Heart left ventricle (tissue), 16 donors: ENCODE data around the gene SPATA31D1. TPM values are rescaled to one million over a fixed set of nuclear protein-coding genes. Genes with fewer than 3 reads are reported as not detected.

Experiments
- ATAC-seq, 4 donors: fragments of 200-7000 bp; cut with Tn5 transposase; one replicate each; pipeline ENCODE4 v1.9.1; 2020 to 2022; ENCODE audit warnings: moderate library complexity in 4 of 4, mild to moderate bottlenecking in 3 of 4, moderate number of reproducible peaks in 1 of 4
- DNase-seq, 5 donors: peaks; one replicate each; pipeline ENCODE4 v3.0.0-alpha.2; 2020
- H3K27ac ChIP-seq, 12 donors: fragments of 200-600 bp; sonication (generic) in 4 of 12; one replicate each; pipeline versions ENCODE4 v1.5.0 to v1.8.0; 2016 to 2022; ENCODE audit warnings: mild to moderate bottlenecking in 2 of 12
- H3K27me3 ChIP-seq, 9 donors: fragments of 200-600 bp; sonication (generic) in 2 of 9; one replicate each; pipeline versions ENCODE4 v1.5.1 to v1.8.0; 2016 to 2022; ENCODE audit warnings: mild to moderate bottlenecking in 3 of 9
- H3K36me3 ChIP-seq, 9 donors: fragments of 200-600 bp; sonication (generic) in 2 of 9; one replicate each; pipeline versions ENCODE4 v1.5.0 to v1.8.0; 2018 to 2022; ENCODE audit warnings: mild to moderate bottlenecking in 2 of 9
- H3K4me1 ChIP-seq, 12 donors: fragments of 200-600 bp; sonication (generic) in 4 of 12; one replicate each; pipeline versions ENCODE4 v1.5.0 to v1.8.0; 2016 to 2022; ENCODE audit warnings: mild to moderate bottlenecking in 3 of 12
- H3K4me3 ChIP-seq, 12 donors: fragments of 200-600 bp; sonication (generic) in 4 of 12; one replicate each; pipeline versions ENCODE4 v1.5.0 to v1.8.0; 2017 to 2022; ENCODE audit warnings: mild to moderate bottlenecking in 9 of 12, moderate library complexity in 4 of 12
- H3K9me3 ChIP-seq, 12 donors: fragments of 200-600 bp; sonication (generic) in 4 of 12; one replicate each; pipeline versions ENCODE4 v1.5.0 to v1.8.0; 2016 to 2022; ENCODE audit warnings: mild to moderate bottlenecking in 1 of 12
- CTCF ChIP-seq, 12 donors: fragments of 200-600 bp; sonication (generic) in 4 of 12; IDR thresholded peaks; one replicate each; pipeline versions ENCODE4 v1.5.0 to v1.8.0; 2018 to 2022; ENCODE audit warnings: antibody characterized with exemption in 12 of 12, mild to moderate bottlenecking in 5 of 12
- POLR2A ChIP-seq, 2 donors: fragments of 450-650 bp; IDR thresholded peaks; one replicate each; pipeline ENCODE4 v1.6.1; 2017; ENCODE audit warnings: antibody characterized with exemption in 2 of 2, mild to moderate bottlenecking in 2 of 2, moderate library complexity in 2 of 2
- whole genome bisulfite sequencing, 4 donors: extraction: QIAGEN DNeasy Blood & Tissue Kit in 2 of 4; methylation state at CpG; one replicate each; pipeline versions ENCODE4 v1.1.5 to v1.1.7; 2013 to 2018; 5-methylcytosine and 5-hydroxymethylcytosine counted together
- intact Hi-C, 10 donors: fragments of 100-400 bp; cut with DNase I; formaldehyde crosslinking; loops; one replicate each; pipeline versions ENCODE4 v1.11.1 to v1.14.2; 2022
- polyA plus RNA-seq, 2 donors: library from polyadenylated mRNA; stranded (reverse); fragments of 200-250 nt; gene quantifications; one replicate each; pipeline ENCODE4 v1.2.3, GENCODE V29; 2013
- total RNA-seq, 9 donors: library from RNA; depleted of rRNA in 2 of 9; stranded (reverse); fragments of >200 nt in 2 of 9; fragmentation: NEBNext Ultra II Directional in 3 of 9; extraction: Animal tissue kit (Norgen Biotek cat#: 25700) in 3 of 9; gene quantifications; one replicate each; pipeline versions ENCODE4 v1.1.0 to v1.2.4, GENCODE V29; 2016 to 2023
- donor health status: ischemic (EF 13 %, LVEDD 7.1; RV severe dilation, severe dysfunction).
- donor health status: healthy with polysubstance abuse.
- donor health status: DM: no; HTN: yes; CAD: no.
- donor health status: DM: no; HTN: no; CAD: no.
- donor health status: ischemic (EF 25% LVEDD 6.9; RV normal size, moderate dysfunction).
- donor health status: ischemic (EF 25% LVEDD 5.7; RV mildly dilated, moderate dysfunction).
- donor health status: healthy.
- donor health status: DM: yes; HTN: yes; CAD: no.
- donor health status: ischemic (EF 35%, LVEDD 5.7; RV mildly dilated, moderate dysfunction).
- donor health status: nonischemic (EF 11% LVEDD 7.7; RV severe dilation, severe dysfunction).
- donor health status: DM: yes; HTN: yes; CAD: no.
- donor health status: PGD.
- donor health status: ischemic (EF 29% LVEDD 5.4; RV normal size, mild dysfunction).
- donor health status: nonischemic (EF 23%, LVEDD 6.1; RV moderate dilation, normal function).

Gene SPATA31D1
- total and polyA plus RNA-seq, 11 donors = 0.07 TPM; not detected in 10

GRCh38 chr9:81974764-81975163 lies 13.8 kb upstream of the SPATA31D1 start:
- Histone ChIP-seq H3K27ac (no peak overlapping the region), H3K4me3 (no peak overlapping the region), H3K4me1 (no peaks in the 10 kb centered on the region), H3K27me3 (no peaks in the 10 kb centered on the region), H3K36me3 (no peaks in the 10 kb centered on the region), H3K9me3 (peaks cover 0 to 13% (median 0%) of the 10 kb centered on the region in 12 donors)
- no peak for DNase-seq
- 67 to 82% (median 73%) methylated on average over 5 of the region's 5 CpGs for WGBS, 4 donors
- intact Hi-C loops = no loop called here
- ATAC-seq = peak in 2 of 4 donors; percentile 58 to 83
- TF ChIP-seq CTCF (IDR thresholded peaks at IDR 0.05) (no peak), POLR2A (IDR thresholded peaks at IDR 0.05) (no peak)

GRCh38 chr9:81976351-81976750 lies 12.2 kb upstream of the SPATA31D1 start:
- H3K36me3 ChIP-seq = no peaks in the 10 kb centered on the region
- no peaks in the 10 kb centered on the region for H3K27me3 ChIP-seq
- TF ChIP-seq CTCF (IDR thresholded peaks at IDR 0.05) = no peak
- no peak for TF ChIP-seq POLR2A (IDR thresholded peaks at IDR 0.05)
- no peaks in the 10 kb centered on the region for H3K4me1 ChIP-seq
- WGBS, 4 donors = 82 to 85% (median 83%) methylated on average over 11 of the region's 11 CpGs
- intact Hi-C loops = no loop called here
- DNase-seq = no peak
- H3K9me3 ChIP-seq = peaks cover 0 to 13% (median 0%) of the 10 kb centered on the region in 12 donors
- no peak overlapping the region for H3K27ac ChIP-seq
- no peak for ATAC-seq
- H3K4me3 ChIP-seq = no peak overlapping the region

GRCh38 chr9:81979196-81979595 lies 9.4 kb upstream of the SPATA31D1 start:
- 67 to 71% (median 70%) methylated on average over 2 of the region's 2 CpGs for WGBS, 4 donors
- no peak for ATAC-seq
- H3K4me3 ChIP-seq = no peak overlapping the region

GRCh38 chr9:81980568-81980967 lies 8.0 kb upstream of the SPATA31D1 start:
- ATAC-seq = no peak
- Histone ChIP-seq H3K27me3 (no peaks in the 10 kb centered on the region), H3K4me3 (no peak overlapping the region), H3K4me1 (no peaks in the 10 kb centered on the region), H3K9me3 (peaks cover 0 to 4% (median 0%) of the 10 kb centered on the region in 12 donors), H3K36me3 (no peaks in the 10 kb centered on the region), H3K27ac (no peak overlapping the region)
- intact Hi-C loops = no loop called here
- no peak for DNase-seq
- TF ChIP-seq POLR2A (IDR thresholded peaks at IDR 0.05) (no peak), CTCF (IDR thresholded peaks at IDR 0.05) (no peak)

More at GRCh38 chr9:81979196-81979595, 9.4 kb upstream of the SPATA31D1 start:
- intact Hi-C loops = no loop called here
- no peak for TF ChIP-seq CTCF (IDR thresholded peaks at IDR 0.05)
- Histone ChIP-seq H3K27me3 (no peaks in the 10 kb centered on the region), H3K4me1 (no peaks in the 10 kb centered on the region), H3K27ac (no peak overlapping the region), H3K36me3 (no peaks in the 10 kb centered on the region), H3K9me3 (peaks cover 0 to 6% (median 0%) of the 10 kb centered on the region in 12 donors)
- DNase-seq = no peak
